ENCODE data around the gene LGALS4. TPM values are rescaled to one million over a fixed set of nuclear protein-coding genes. Genes with fewer than 3 reads are reported as not detected.
A peak's percentile ranks its signal among the peaks of the same experiment; 100 is the strongest.
"Not testable (repeated sequence)": the region's sequence is repeated elsewhere in the genome, so short reads cannot be mapped to it uniquely, and the experiment has no call there.

The LGALS4 gene
- total and polyA plus RNA-seq, 4 experiments from 2014 or later, result 4.7 to 6.1 TPM; not detected in 2

DNA sequence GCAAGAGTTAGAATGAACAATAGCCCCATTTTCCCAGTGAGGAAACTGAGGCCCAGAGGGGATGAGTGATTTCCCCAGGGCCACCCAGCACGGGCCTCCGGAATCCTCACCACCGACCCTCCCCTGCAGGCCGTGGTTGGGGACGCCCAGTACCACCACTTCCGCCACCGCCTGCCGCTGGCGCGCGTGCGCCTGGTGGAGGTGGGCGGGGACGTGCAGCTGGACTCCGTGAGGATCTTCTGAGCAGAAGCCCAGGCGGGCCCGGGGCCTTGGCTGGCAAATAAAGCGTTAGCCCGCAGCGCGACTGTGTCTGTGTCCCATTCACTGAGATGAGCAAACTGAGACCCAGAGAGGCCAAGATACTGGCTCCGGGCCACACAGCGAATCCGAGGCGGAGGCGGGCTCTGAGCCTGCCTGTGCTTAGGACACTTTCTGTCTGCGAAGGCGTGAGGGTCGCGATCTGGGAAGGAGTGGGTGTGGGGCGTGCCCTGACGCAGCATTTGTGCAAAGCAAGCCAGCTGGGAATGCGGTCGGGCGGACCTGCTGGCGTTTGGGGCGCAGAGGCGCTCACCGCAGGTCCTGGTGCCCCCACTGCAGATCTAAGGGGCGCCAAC is 21.2 kb downstream of the LGALS4 start:
- H3K27me3 Mint-ChIP-seq; H3K9me3 Mint-ChIP-seq; H3K4me1 Mint-ChIP-seq; H3K27ac Mint-ChIP-seq; H3K36me3 Mint-ChIP-seq; intact Hi-C loops (cut with micrococcal nuclease); DNase-seq; H3K4me1 ChIP-seq (ENCODE audit: insufficient read depth, low read length); H3K27me3 ChIP-seq (ENCODE audit: insufficient read depth, low read length); H3K36me3 ChIP-seq (ENCODE audit: insufficient read depth, low read length); H3K9me3 ChIP-seq (ENCODE audit: control insufficient read depth in 1 of 2, low read length in 2 of 2); H3K27ac ChIP-seq (ENCODE audit: low read depth, low read length); CTCF ChIA-PET (ENCODE audit: partially characterized antibody); H3K4me3 ChIP-seq (ENCODE audit: low read length in 2 of 2): not testable (repeated sequence)
- POLR2A ChIA-PET (ENCODE audit: partially characterized antibody), result interaction anchor here (1.7 kb wide), 1 partner anchor 78 kb away, joined by 5 read pairs; no protein-coding TSS in a partner anchor
- H3K4me3 Mint-ChIP-seq, result peak overlapping the region in 1 of 8 donors; percentile 34

DNA sequence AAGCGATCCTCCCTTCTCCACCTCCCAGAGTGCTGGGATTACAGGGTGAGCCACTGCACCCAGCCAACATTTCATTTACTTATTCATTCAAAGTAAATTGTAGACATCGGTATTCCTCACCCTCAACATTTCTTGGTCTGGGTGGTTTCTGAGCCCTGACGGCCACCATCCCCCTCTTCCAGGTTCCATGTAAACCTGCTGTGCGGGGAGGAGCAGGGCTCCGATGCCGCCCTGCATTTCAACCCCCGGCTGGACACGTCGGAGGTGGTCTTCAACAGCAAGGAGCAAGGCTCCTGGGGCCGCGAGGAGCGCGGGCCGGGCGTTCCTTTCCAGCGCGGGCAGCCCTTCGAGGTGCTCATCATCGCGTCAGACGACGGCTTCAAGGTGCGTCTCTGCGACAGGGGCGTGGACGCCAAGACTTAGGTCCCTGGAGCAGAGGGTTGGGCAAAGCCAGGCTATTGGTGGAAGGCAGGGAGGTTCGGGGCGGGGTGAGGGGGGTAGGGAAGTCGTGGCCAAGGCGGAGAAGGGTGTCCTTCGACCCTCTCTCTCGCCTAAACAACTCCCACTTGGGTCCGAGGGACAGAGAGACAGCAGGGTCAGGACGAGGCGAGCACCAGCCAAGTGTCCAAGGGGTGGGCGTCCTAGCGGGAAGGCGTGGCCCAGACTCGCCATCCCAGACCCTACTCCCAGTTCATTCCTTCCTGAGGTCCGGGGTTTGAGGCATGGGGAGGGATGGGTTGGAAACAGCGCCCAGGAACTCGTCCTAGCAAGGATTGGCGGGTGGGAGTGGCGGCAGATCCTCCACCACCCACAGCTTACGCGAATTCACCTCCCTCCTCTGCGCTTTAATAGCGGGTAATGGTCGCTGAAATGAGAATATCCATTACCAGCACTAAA is 22.0 kb downstream of the LGALS4 start:
- H3K4me3 ChIP-seq (ENCODE audit: low read length in 2 of 2); H3K36me3 ChIP-seq (ENCODE audit: insufficient read depth, low read length); H3K27me3 ChIP-seq (ENCODE audit: insufficient read depth, low read length); H3K4me1 Mint-ChIP-seq; H3K27ac ChIP-seq (ENCODE audit: low read depth, low read length); H3K27me3 Mint-ChIP-seq; intact Hi-C loops (cut with micrococcal nuclease); CTCF ChIA-PET (ENCODE audit: partially characterized antibody); H3K9me3 ChIP-seq (ENCODE audit: control insufficient read depth in 1 of 2, low read length in 2 of 2); H3K9me3 Mint-ChIP-seq; H3K27ac Mint-ChIP-seq; H3K36me3 Mint-ChIP-seq; H3K4me1 ChIP-seq (ENCODE audit: insufficient read depth, low read length); POLR2A ChIA-PET (ENCODE audit: partially characterized antibody): not testable (repeated sequence)
- peak in 2 of 5 donors; percentile 6 to 13 for DNase-seq
- peak overlapping the region in 1 of 8 donors; percentile 34 for H3K4me3 Mint-ChIP-seq

DNA sequence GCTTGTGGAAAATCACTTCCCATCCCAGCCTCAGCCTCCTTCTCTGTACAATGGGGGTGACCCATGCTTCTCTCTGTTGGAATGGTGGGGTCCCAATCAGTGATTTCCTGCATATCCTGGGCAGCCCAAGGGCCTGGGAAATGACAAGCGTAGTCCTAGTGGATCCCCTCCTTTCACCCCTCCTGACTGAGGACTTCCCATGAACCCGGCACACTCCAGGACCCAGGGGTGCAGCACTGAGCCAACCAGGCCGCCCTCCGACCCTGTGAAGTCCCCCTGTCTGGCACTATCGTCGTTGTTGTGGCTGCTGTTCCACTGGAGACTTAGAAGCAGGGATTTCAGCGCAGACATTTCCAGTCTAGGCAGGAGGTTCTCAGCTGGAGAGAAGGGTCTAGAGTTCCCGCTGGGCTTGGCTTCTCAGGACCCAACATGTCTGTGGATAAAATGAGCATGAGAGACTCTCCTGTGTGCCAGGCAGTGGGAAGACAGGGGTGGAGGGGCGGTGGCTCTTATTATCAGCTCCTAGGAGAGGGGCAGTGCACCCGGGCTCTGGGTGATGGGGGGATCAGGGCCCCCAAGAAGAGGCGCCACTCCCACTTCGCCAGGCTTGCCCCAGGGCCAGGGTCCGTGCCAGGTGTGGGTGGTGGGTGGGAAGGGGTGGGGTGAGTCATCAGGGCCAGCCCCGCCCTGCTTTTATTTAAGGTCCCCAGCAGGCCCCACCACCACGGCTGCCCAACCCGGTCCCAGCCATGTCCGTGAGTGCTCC is 24.1 kb downstream of the LGALS4 start, which contains the start of gene LGALS7B:
Gene LGALS7B (plus strand): TSS at position 723 of the 766 bp plus-strand sequence. CDS start 27 bp downstream, at position 750.
- intact Hi-C loops (cut with micrococcal nuclease), result no loop called here
- Histone ChIP-seq H3K36me3 (ENCODE audit: insufficient read depth, low read length) (no peaks in the 10 kb centered on the region), H3K4me1 (ENCODE audit: insufficient read depth, low read length) (no peaks in the 10 kb centered on the region), H3K27me3 (ENCODE audit: insufficient read depth, low read length) (no peaks in the 10 kb centered on the region), H3K4me3 (ENCODE audit: low read length in 2 of 2) (no peak within 1 kb of the TSS), H3K27ac (ENCODE audit: low read depth, low read length) (no peak within 1 kb of the TSS), H3K9me3 (ENCODE audit: control insufficient read depth in 1 of 2, low read length in 2 of 2) (no peaks in the 10 kb centered on the region)
- H3K36me3 Mint-ChIP-seq, result no peaks in the 10 kb centered on the region
- H3K27me3 Mint-ChIP-seq, result no peaks in the 10 kb centered on the region
- peaks cover 0 to 5% (median 4%) of the 10 kb centered on the region in 4 donors for H3K4me1 Mint-ChIP-seq
- no peak within 1 kb of the TSS for H3K4me3 Mint-ChIP-seq
- H3K27ac Mint-ChIP-seq, result peak within 1 kb of the TSS in 4 of 7 donors; percentile 22 to 53 (median 44)
- ChIA-PET CTCF (ENCODE audit: partially characterized antibody) (no interaction called here), POLR2A (ENCODE audit: partially characterized antibody) (interaction anchor here (1.1 kb wide), 1 partner anchor 51 kb away, joined by 3 read pairs; no protein-coding TSS in a partner anchor)
- DNase-seq, result no peak
- H3K9me3 Mint-ChIP-seq, result no peaks in the 10 kb centered on the region

DNA sequence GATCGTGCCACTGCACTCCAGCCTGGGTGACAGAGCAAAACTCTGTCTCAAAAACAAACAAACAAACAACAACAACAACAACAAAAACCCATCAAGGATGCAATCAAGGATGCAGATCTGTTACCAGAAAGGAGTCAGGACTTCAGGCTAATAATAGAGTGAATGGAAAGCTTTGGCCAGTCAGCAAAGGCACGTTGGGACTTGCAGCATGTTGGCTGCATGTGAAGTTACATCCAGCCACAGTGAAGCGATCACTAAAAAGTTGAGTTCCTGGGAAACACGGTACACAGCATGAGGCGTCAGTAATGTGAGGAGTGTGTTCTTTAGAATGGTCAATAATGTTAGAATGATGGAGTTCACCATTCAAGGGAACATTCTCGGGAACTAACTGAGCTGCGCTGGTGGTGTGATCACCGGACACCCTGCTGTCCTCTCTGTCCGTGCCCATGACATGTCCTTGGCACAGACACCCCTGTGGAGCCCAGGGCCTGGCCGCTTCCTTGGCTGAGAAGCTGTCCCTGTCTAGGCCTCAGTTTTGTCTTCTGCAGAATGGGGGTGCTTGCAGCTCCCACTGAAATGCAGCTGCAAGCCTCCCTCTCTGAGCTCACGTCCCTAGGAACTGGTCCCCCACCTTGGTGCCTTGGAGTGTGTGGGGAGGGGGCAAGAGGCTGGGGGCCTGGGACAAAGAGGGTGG is 26.0 kb downstream of the LGALS4 start:
- POLR2A ChIA-PET (ENCODE audit: partially characterized antibody), result no interaction called here
- Histone ChIP-seq H3K27me3 (ENCODE audit: insufficient read depth, low read length) (no peaks in the 10 kb centered on the region), H3K36me3 (ENCODE audit: insufficient read depth, low read length) (no peaks in the 10 kb centered on the region), H3K4me3 (ENCODE audit: low read length in 2 of 2) (no peak overlapping the region), H3K9me3 (ENCODE audit: control insufficient read depth in 1 of 2, low read length in 2 of 2) (no peaks in the 10 kb centered on the region), H3K27ac (ENCODE audit: low read depth, low read length) (no peak overlapping the region), H3K4me1 (ENCODE audit: insufficient read depth, low read length) (no peaks in the 10 kb centered on the region)
- intact Hi-C loops (cut with micrococcal nuclease), result no loop called here
- Mint-ChIP-seq H3K4me1 (peaks cover 0 to 2% (median 0%) of the 10 kb centered on the region in 4 donors), H3K36me3 (no peaks in the 10 kb centered on the region), H3K9me3 (no peaks in the 10 kb centered on the region), H3K4me3 (no peak overlapping the region), H3K27me3 (no peaks in the 10 kb centered on the region), H3K27ac (peak overlapping the region in 3 of 7 donors; percentile 30 to 74 (median 51))
- CTCF ChIA-PET (ENCODE audit: partially characterized antibody), result interaction anchor here (0.9 to 2.6 kb wide), 2 partner anchors 17 to 143 kb away, joined by 3 to 10 read pairs; partner anchors contain the start of genes MRPS12 and SARS2
- DNase-seq, result no peak

DNA sequence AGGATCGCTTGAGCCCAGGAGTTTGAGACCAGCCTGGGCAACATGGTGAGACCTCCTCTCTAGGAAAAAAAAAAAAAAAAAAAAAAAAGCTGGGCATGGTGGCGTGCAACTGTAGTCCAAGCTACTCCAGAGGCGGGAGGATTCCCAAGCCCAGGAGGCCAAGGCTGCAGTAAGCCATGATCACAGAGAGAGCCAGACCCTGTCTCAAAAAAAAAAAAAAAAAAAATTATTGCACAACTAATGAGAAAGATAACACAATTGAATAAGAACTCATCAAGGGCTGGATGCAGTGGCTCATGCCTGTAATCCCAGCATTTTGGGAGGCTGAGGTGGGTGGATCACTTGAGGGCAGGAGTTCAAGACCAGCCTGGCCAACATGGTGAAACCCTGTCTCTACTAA is 26.7 kb downstream of the LGALS4 start:
- H3K27me3 ChIP-seq (ENCODE audit: insufficient read depth, low read length); intact Hi-C loops (cut with micrococcal nuclease); H3K4me1 Mint-ChIP-seq; DNase-seq; H3K36me3 ChIP-seq (ENCODE audit: insufficient read depth, low read length); H3K4me3 Mint-ChIP-seq; H3K9me3 ChIP-seq (ENCODE audit: control insufficient read depth in 1 of 2, low read length in 2 of 2); H3K27ac ChIP-seq (ENCODE audit: low read depth, low read length); H3K4me3 ChIP-seq (ENCODE audit: low read length in 2 of 2); H3K4me1 ChIP-seq (ENCODE audit: insufficient read depth, low read length); H3K27me3 Mint-ChIP-seq; H3K27ac Mint-ChIP-seq; POLR2A ChIA-PET (ENCODE audit: partially characterized antibody); H3K36me3 Mint-ChIP-seq; H3K9me3 Mint-ChIP-seq: not testable (repeated sequence)
- CTCF ChIA-PET (ENCODE audit: partially characterized antibody), result interaction anchor here (2.6 kb wide), 1 partner anchor 17 kb away, joined by 10 read pairs; no protein-coding TSS in a partner anchor

DNA sequence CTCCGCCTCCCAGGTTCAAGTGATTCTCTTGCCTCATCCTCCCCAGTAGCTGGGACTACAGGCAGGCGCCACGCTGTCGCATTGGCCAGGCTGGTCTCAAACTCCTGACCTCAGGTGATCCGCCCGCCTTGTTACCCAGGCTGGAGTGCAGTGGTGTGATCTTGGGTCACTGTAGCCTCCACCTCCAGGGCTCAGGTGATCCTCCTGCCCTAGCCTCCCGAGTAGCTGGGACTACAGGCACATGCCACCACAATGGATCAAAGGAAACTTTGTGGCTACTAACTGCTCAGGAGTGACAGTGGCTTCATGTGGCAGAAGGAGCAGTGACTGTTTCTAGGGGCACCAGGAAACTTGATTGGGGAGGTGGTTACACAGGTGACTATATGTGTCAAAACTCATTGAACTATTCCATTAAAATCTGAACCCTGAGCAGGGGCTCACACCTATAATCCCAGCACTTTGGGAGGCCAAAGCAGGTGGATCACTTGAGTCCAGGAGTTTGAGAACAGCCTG is 27.5 kb downstream of the LGALS4 start:
- H3K4me3 ChIP-seq (ENCODE audit: low read length in 2 of 2), result no peak overlapping the region
- ChIA-PET POLR2A (ENCODE audit: partially characterized antibody) (no interaction called here), CTCF (ENCODE audit: partially characterized antibody) (interaction anchor here (1.0 to 2.6 kb wide), 2 partner anchors 16 to 103 kb away, joined by 3 to 10 read pairs; no protein-coding TSS in a partner anchor)
- no peaks in the 10 kb centered on the region for H3K4me1 ChIP-seq (ENCODE audit: insufficient read depth, low read length)
- H3K36me3 ChIP-seq (ENCODE audit: insufficient read depth, low read length), result no peaks in the 10 kb centered on the region
- Mint-ChIP-seq H3K4me3 (no peak overlapping the region), H3K27me3 (peaks cover 0 to 2% of the 10 kb centered on the region in 2 donors), H3K9me3 (no peaks in the 10 kb centered on the region), H3K36me3 (no peaks in the 10 kb centered on the region), H3K27ac (peak overlapping the region in 1 of 7 donors; percentile 29), H3K4me1 (peaks cover 0 to 2% (median 0%) of the 10 kb centered on the region in 4 donors)
- intact Hi-C loops (cut with micrococcal nuclease), result no loop called here
- no peaks in the 10 kb centered on the region for H3K27me3 ChIP-seq (ENCODE audit: insufficient read depth, low read length)
- no peak for DNase-seq
- H3K27ac ChIP-seq (ENCODE audit: low read depth, low read length), result no peak overlapping the region
- H3K9me3 ChIP-seq (ENCODE audit: control insufficient read depth in 1 of 2, low read length in 2 of 2), result no peaks in the 10 kb centered on the region

Data from CD4-positive, alpha-beta memory T cell (primary cell).